NCI-H510A treated with DMSO at 0.1 percent for 48 hours (cell line): ENCODE data around the gene TMCC1.
"Not testable (repeated sequence)": the region's sequence is repeated elsewhere in the genome, so short reads cannot be mapped to it uniquely, and the experiment has no call there.

ENCODE experiments used
- DNase-seq: peaks from one replicate; lab custom pipeline; 2025; lab: John Stamatoyannopoulos, UW

Gene TMCC1

GRCh38 chr3:129893581-129894070 lies at the start of gene TMCC1:
Gene TMCC1, minus strand, starts transcription at chr3:129893711.
- DNase-seq: peak; percentile 69

GRCh38 chr3:129943020-129943419 lies 49.5 kb upstream of the TMCC1 start:
- DNase-seq: no peak

- DNase-seq: peak; percentile 38
These were observed 48.8 kb upstream of the TMCC1 start for GRCh38 chr3:129942296-129942695.

GRCh38 chr3:129940086-129940485 lies 46.6 kb upstream of the TMCC1 start:
- no peak for DNase-seq

GRCh38 chr3:129938140-129938930 lies 44.8 kb upstream of the TMCC1 start:
- no peak for DNase-seq

- DNase-seq: no peak
These were observed 44.2 kb upstream of the TMCC1 start for GRCh38 chr3:129937717-129938116.

GRCh38 chr3:129936757-129937156 lies 43.2 kb upstream of the TMCC1 start:
- DNase-seq: no peak

- DNase-seq: peak; percentile 17
These were observed 41.0 kb upstream of the TMCC1 start for GRCh38 chr3:129934234-129935123.

- no peak for DNase-seq
These were observed 40.0 kb upstream of the TMCC1 start for GRCh38 chr3:129933471-129933870.

GRCh38 chr3:129929383-129929782 lies 35.9 kb upstream of the TMCC1 start:
- DNase-seq: no peak

GRCh38 chr3:129927072-129927471 lies 33.6 kb upstream of the TMCC1 start:
- no peak for DNase-seq

- DNase-seq: no peak
These were observed 26.3 kb upstream of the TMCC1 start for GRCh38 chr3:129919806-129920205.

GRCh38 chr3:129919357-129919756 lies 25.8 kb upstream of the TMCC1 start:
- DNase-seq: no peak

GRCh38 chr3:129918461-129918860 lies 24.9 kb upstream of the TMCC1 start:
- no peak for DNase-seq

GRCh38 chr3:129917423-129918007 lies 24.0 kb upstream of the TMCC1 start:
- DNase-seq: no peak

GRCh38 chr3:129913618-129914017 lies 20.1 kb upstream of the TMCC1 start:
- no peak for DNase-seq

GRCh38 chr3:129911261-129911861 lies 17.9 kb upstream of the TMCC1 start:
- DNase-seq: no peak

- DNase-seq: not testable (repeated sequence)
These were observed 15.7 kb upstream of the TMCC1 start for GRCh38 chr3:129909235-129909634.

- no peak for DNase-seq
These were observed 14.9 kb upstream of the TMCC1 start for GRCh38 chr3:129908417-129908816.

GRCh38 chr3:129901272-129901671 lies 7.8 kb upstream of the TMCC1 start:
- not testable (repeated sequence) for DNase-seq

GRCh38 chr3:129897026-129897425 lies 3.5 kb upstream of the TMCC1 start:
- DNase-seq: no peak
